Tibial nerve (tissue), 4 donors: ENCODE results near the gene MN1. TPM values are rescaled to one million over a fixed set of nuclear protein-coding genes. Genes with fewer than 3 reads are reported as not detected.
A peak's percentile ranks its signal among the peaks of the same experiment; 100 is the strongest.

ENCODE experiments used
- DNase-seq, 2 donors: peaks; one replicate each; pipeline ENCODE4 v3.0.0-alpha.2; 2019; ENCODE audit warnings: low spot score in 2 of 2
- H3K27ac ChIP-seq, 4 donors: fragments of 200-600 bp; sonication (generic) in 3 of 4; one replicate each; pipeline ENCODE4 v1.5.1; 2017 to 2019; ENCODE audit warnings: mild to moderate bottlenecking in 1 of 4
- H3K27me3 ChIP-seq, 2 donors: fragments of 200-600 bp; sonication (generic) in 1 of 2; one replicate each; pipeline versions ENCODE4 v1.5.1 to v1.6.0; 2017 to 2019
- H3K36me3 ChIP-seq, 3 donors: fragments of 200-600 bp; sonication (generic); one replicate each; pipeline ENCODE4 v1.5.1; 2018 to 2019
- H3K4me1 ChIP-seq, 4 donors: fragments of 200-600 bp; sonication (generic) in 3 of 4; one replicate each; pipeline ENCODE4 v1.5.1; 2017 to 2019
- H3K4me3 ChIP-seq, 4 donors: fragments of 200-600 bp; sonication (generic) in 3 of 4; one replicate each; pipeline ENCODE4 v1.5.1; 2017 to 2019; ENCODE audit warnings: mild to moderate bottlenecking in 1 of 4, moderate library complexity in 1 of 4
- H3K9me3 ChIP-seq, 4 donors: fragments of 200-600 bp; sonication (generic) in 3 of 4; one replicate each; pipeline ENCODE4 v1.5.1; 2017 to 2019
- EP300 ChIP-seq, 2 donors: sonication (generic); formaldehyde crosslinking; IDR thresholded peaks; one replicate each; pipeline ENCODE4 v1.6.1; 2017; ENCODE audit warnings: antibody characterized with exemption in 2 of 2, mild to moderate bottlenecking in 1 of 2
- POLR2A ChIP-seq, 2 donors: fragments of 450-650 bp; IDR thresholded peaks; one replicate each; pipeline ENCODE4 v1.6.1; 2017; ENCODE audit warnings: antibody characterized with exemption in 2 of 2, mild to moderate bottlenecking in 2 of 2, moderate library complexity in 2 of 2
- WGBS, 2 donors: methylation state at CpG; one replicate each; pipeline ENCODE4 v1.1.5; 2018; 5-methylcytosine and 5-hydroxymethylcytosine counted together
- total RNA-seq, 4 donors: library from RNA; depleted of rRNA; stranded (reverse); fragments of >200 nt; gene quantifications; one replicate each; pipeline ENCODE4 v1.1.0, GENCODE V29; 2016
- TF ChIP-seq, protein P1 (sequence below), 5 experiments: fragments of 200-600 bp in 3 of 5; fragments of 450-650 bp in 2 of 5; sonication (generic) in 3 of 5; IDR thresholded peaks; one replicate each; pipeline ENCODE4 v1.5.1; 2016 to 2019; ENCODE audit warnings: antibody characterized with exemption in 5 of 5, mild to moderate bottlenecking in 3 of 5, moderate library complexity in 2 of 5

The MN1 gene
- total RNA-seq, 4 donors from 2014 or later = 3.9 to 8.2 (median 6.0) TPM

DNA sequence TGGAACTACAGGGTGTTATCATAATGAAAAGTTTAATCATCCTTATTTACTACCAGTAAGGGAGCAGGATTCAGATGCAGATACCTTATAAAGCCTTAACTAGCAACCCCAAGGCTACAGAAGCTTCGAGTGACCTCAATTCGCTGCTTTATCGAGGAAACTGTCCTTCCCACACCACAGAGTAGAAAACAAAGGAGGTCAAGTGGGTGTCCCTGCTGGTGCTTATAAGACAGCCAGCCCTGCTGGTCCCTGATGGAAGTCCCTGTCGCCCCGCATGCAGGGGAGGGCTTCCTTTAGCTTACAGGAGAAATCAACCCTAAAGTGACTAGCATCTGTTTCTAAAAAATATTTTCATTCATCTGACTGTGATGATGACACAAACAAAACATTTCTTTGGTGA lies 7.3 kb downstream of the MN1 start:
- TF ChIP-seq, protein P1, sequence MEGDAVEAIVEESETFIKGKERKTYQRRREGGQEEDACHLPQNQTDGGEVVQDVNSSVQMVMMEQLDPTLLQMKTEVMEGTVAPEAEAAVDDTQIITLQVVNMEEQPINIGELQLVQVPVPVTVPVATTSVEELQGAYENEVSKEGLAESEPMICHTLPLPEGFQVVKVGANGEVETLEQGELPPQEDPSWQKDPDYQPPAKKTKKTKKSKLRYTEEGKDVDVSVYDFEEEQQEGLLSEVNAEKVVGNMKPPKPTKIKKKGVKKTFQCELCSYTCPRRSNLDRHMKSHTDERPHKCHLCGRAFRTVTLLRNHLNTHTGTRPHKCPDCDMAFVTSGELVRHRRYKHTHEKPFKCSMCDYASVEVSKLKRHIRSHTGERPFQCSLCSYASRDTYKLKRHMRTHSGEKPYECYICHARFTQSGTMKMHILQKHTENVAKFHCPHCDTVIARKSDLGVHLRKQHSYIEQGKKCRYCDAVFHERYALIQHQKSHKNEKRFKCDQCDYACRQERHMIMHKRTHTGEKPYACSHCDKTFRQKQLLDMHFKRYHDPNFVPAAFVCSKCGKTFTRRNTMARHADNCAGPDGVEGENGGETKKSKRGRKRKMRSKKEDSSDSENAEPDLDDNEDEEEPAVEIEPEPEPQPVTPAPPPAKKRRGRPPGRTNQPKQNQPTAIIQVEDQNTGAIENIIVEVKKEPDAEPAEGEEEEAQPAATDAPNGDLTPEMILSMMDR (IDR thresholded peaks at IDR 0.05) = no peak
- no peak for TF ChIP-seq POLR2A (IDR thresholded peaks at IDR 0.05)
- peaks cover 0 to 18% (median 0%) of the 10 kb centered on the region in 3 donors for H3K36me3 ChIP-seq
- no peak overlapping the region for H3K4me3 ChIP-seq
- H3K4me1 ChIP-seq = peaks cover 0 to 66% (median 0%) of the 10 kb centered on the region in 4 donors
- no peaks in the 10 kb centered on the region for H3K27me3 ChIP-seq
- H3K27ac ChIP-seq = peak overlapping the region in 1 of 4 donors; percentile 50
- H3K9me3 ChIP-seq = no peaks in the 10 kb centered on the region
- DNase-seq = no peak
- WGBS, 2 donors = 51 to 57% methylated on average over 5 of the region's 5 CpGs

DNA sequence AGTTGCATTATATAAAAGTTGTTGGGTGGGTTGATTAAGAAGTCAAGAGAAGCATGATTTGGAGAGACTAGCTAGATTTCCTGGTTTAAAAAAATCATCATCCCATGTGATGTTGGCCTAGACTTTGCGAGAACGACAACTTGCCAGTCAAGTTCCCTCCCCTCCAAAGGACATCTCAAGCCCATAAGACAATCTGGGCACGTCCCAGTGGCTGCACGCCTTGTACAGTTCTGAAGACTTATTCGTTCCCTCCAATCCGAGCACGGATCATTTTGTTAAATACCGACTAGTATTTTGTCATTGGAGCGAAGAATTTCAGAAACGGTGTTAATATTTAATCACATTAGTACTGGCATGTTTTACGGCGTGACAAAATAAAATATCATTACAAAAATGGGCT lies 8.0 kb downstream of the MN1 start:
- whole genome bisulfite sequencing, 2 donors = 83 to 90% methylated on average over 12 of the region's 12 CpGs
- Histone ChIP-seq H3K4me1 (peaks cover 0 to 60% (median 0%) of the 10 kb centered on the region in 4 donors), H3K27ac (peak overlapping the region in 1 of 4 donors; percentile 50)

DNA sequence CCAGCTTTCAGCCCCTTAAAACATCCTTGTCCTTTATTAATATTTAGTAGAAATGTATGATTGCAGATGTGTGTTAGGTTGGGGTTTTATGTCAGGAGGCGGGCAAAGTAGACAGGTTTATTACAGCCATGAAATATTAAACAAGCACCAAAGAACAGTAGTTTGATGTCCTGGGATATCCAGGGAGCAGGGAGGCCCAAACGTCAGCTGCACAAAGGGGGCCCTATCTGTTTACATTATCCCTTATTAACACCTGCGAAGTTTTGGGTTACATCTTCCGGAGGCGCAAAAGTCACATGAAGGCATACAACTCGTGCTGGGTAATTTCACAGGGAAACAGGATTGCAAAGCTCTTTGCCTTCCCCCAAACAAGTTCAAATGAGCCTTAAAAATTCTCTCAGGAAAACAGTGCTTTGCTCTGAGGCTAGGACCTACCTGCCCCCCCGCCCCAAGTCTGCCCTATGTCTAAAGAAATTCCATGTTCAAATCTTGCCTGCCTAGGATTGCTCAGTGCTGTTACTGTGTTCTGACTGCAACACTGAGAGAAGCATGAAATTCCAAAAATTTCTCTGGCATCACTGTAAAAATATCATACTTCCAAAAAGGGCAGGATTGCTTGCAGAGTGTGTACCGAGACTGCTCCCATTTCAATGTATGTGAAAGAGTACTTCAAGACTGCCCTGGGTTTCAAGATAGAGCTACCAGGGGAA lies 8.9 kb downstream of the MN1 start:
- Histone ChIP-seq H3K4me1 (peaks cover 0 to 50% (median 0%) of the 10 kb centered on the region in 4 donors), H3K36me3 (peaks cover 0 to 6% (median 0%) of the 10 kb centered on the region in 3 donors), H3K4me3 (no peak overlapping the region), H3K27ac (peak overlapping the region in 1 of 4 donors; percentile 23), H3K9me3 (no peaks in the 10 kb centered on the region), H3K27me3 (no peaks in the 10 kb centered on the region)
- TF ChIP-seq EP300 (IDR thresholded peaks at IDR 0.05) = no peak
- TF ChIP-seq, protein P1 (IDR thresholded peaks at IDR 0.05) = no peak
- no peak for TF ChIP-seq POLR2A (IDR thresholded peaks at IDR 0.05)
- DNase-seq = no peak
- WGBS, 2 donors = 58 to 61% methylated on average over 8 of the region's 8 CpGs

More for the DNA sequence above, 8.0 kb downstream of the MN1 start:
- no peaks in the 10 kb centered on the region for H3K9me3 ChIP-seq
- no peak for DNase-seq
- no peak for TF ChIP-seq POLR2A (IDR thresholded peaks at IDR 0.05)
- no peak for TF ChIP-seq EP300 (IDR thresholded peaks at IDR 0.05)
- TF ChIP-seq, protein P1 (IDR thresholded peaks at IDR 0.05) = no peak
- H3K27me3 ChIP-seq = no peaks in the 10 kb centered on the region
- no peak overlapping the region for H3K4me3 ChIP-seq
- H3K36me3 ChIP-seq = peaks cover 0 to 15% (median 0%) of the 10 kb centered on the region in 3 donors

DNA sequence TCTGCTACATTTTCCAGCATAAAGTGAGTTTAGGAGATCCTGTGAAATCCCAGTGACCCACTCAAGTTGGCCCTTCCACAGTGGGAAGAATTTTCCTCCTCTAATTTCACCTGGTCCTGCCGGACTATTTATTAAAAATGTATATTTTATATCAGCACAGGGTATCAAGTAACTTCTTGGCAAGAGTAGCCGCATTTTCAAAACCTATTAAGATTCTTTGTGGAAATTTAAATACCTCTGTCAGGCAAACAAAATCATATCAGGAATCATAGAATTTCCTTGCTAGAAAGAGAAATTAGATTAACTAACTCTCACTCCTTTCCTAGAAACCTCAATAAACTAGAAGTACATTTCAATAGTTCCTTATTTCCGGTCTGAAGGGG lies 9.7 kb downstream of the MN1 start:
- Histone ChIP-seq H3K4me3 (no peak overlapping the region), H3K36me3 (no peaks in the 10 kb centered on the region), H3K27ac (no peak overlapping the region), H3K9me3 (no peaks in the 10 kb centered on the region), H3K27me3 (peaks cover 0 to 3% of the 10 kb centered on the region in 2 donors), H3K4me1 (peaks cover 0 to 50% (median 0%) of the 10 kb centered on the region in 4 donors)
- no peak for DNase-seq
- WGBS, 2 donors = 70 to 83% methylated on average over 3 of the region's 3 CpGs
- TF ChIP-seq, protein P1 (IDR thresholded peaks at IDR 0.05) = no peak
- TF ChIP-seq EP300 (IDR thresholded peaks at IDR 0.05) (no peak), POLR2A (IDR thresholded peaks at IDR 0.05) (no peak)

DNA sequence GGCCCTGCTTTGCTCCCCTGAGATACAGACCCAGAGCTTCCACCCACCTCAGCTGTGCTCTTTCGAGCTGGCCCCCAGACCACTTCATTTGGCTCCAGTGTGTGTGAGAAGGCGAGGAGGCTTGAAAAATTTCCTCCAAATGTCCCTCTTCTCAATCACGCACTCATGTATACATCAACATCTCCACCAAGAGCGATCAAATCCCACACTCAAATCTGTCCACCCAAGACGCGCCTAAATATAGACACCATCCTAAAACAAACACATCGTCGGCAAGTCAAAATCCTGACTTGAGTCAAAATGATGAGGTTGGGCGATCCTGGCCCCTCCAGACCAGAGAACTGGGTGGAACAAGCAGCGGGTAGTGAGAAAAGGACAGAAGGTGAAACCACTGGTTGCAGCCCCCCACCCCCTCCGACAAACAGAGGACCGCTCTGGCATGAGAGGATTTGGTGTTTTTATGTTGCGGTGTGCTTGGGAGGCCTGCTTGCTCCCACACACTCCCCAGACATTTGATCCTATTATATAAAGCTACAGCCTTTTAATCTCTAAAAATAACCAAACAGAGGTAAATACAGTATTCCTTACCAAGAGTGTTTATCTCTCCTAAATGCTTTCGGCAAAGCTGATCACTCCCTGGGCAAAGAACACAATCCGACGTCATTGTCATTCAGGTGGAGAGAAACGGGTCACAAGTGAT lies 10.2 kb downstream of the MN1 start:
- H3K27me3 ChIP-seq = peaks cover 0 to 3% of the 10 kb centered on the region in 2 donors
- H3K27ac ChIP-seq = peak overlapping the region in 1 of 4 donors; percentile 37
- WGBS, 2 donors = 84% methylated on average over 17 of the region's 17 CpGs
- H3K9me3 ChIP-seq = no peaks in the 10 kb centered on the region
- TF ChIP-seq, protein P1 (IDR thresholded peaks at IDR 0.05) = no peak
- TF ChIP-seq POLR2A (IDR thresholded peaks at IDR 0.05) (no peak), EP300 (IDR thresholded peaks at IDR 0.05) (no peak)
- H3K36me3 ChIP-seq = no peaks in the 10 kb centered on the region
- H3K4me1 ChIP-seq = peaks cover 0 to 46% (median 0%) of the 10 kb centered on the region in 4 donors
- no peak overlapping the region for H3K4me3 ChIP-seq
- no peak for DNase-seq
